Endodermal cell (in vitro differentiated cells): ENCODE results near the gene SYNGR4. TPM values are rescaled to one million over a fixed set of nuclear protein-coding genes. Genes with fewer than 3 reads are reported as not detected.

Experiments used
- DNase-seq: peaks from one replicate; pipeline ENCODE4 v3.0.0-alpha.2; 2017
- H3K27ac ChIP-seq: 2 replicates; pipeline ENCODE4 v1.5.1; 2013; ENCODE audit warnings: mild to moderate bottlenecking, low read depth, low read length, moderate library complexity
- H3K27me3 ChIP-seq: 2 replicates; pipeline ENCODE4 v1.6.1; 2013; ENCODE audit warnings: mild to moderate bottlenecking, low read length, moderate library complexity; ENCODE audit not compliant: insufficient read depth, control insufficient read depth, poor library complexity, severe bottlenecking
- H3K36me3 ChIP-seq: 2 replicates; pipeline ENCODE4 v1.7.0; 2013; ENCODE audit warnings: mild to moderate bottlenecking, low read length, moderate library complexity; ENCODE audit not compliant: control insufficient read depth, insufficient read depth
- H3K4me1 ChIP-seq: one replicate; pipeline ENCODE4 v1.7.0; 2013; ENCODE audit warnings: low read length; ENCODE audit not compliant: control insufficient read depth, insufficient read depth
- H3K4me3 ChIP-seq: 2 replicates; pipeline ENCODE4 v1.5.1; 2013; ENCODE audit warnings: mild to moderate bottlenecking, low read length, moderate library complexity
- H3K9ac ChIP-seq: 2 replicates; pipeline ENCODE4 v1.6.1; 2013; ENCODE audit warnings: mild to moderate bottlenecking, low read length, moderate library complexity; ENCODE audit not compliant: poor library complexity, severe bottlenecking; ENCODE audit errors: extremely low read depth
- H3K9me3 ChIP-seq: 2 replicates; pipeline ENCODE4 v1.6.1; 2013; ENCODE audit warnings: mild to moderate bottlenecking, low read length, moderate library complexity; ENCODE audit not compliant: control insufficient read depth
- H3K27ac Mint-ChIP-seq: 2 replicates; pipeline ENCODE4 v1.8.0; 2020; ENCODE audit warnings: mixed read lengths
- H3K27me3 Mint-ChIP-seq: 2 replicates; pipeline ENCODE4 v1.8.0; 2021; ENCODE audit warnings: mild to moderate bottlenecking, mixed read lengths; ENCODE audit not compliant: insufficient read depth
- H3K36me3 Mint-ChIP-seq: 2 replicates; pipeline ENCODE4 v1.8.0; 2020; ENCODE audit warnings: low read depth, mixed read lengths
- H3K4me1 Mint-ChIP-seq: 2 replicates; pipeline ENCODE4 v1.8.0; 2020; ENCODE audit warnings: mixed read lengths
- H3K4me3 Mint-ChIP-seq: 2 replicates; pipeline ENCODE4 v1.8.0; 2020; ENCODE audit warnings: mild to moderate bottlenecking, moderate library complexity, mixed read lengths
- H3K9me3 Mint-ChIP-seq: 2 replicates; pipeline ENCODE4 v1.8.0; 2020; ENCODE audit warnings: mild to moderate bottlenecking, mixed read lengths
- CTCF ChIP-seq: fragments of 200-600 bp; sonication (generic); conservative IDR thresholded peaks from 2 replicates; pipeline ENCODE4 v1.5.0; 2021; ENCODE audit warnings: antibody characterized with exemption, mild to moderate bottlenecking
- WGBS, 2 experiments: methylation state at CpG; one replicate each; pipeline versions ENCODE4 v1.1.5 to v1.1.7; 2013; ENCODE audit warnings: missing lambda C conversion rate in 2 of 2, mixed read lengths in 1 of 2; ENCODE audit not compliant: insufficient coverage in 1 of 2, insufficient read length in 1 of 2; 5-methylcytosine and 5-hydroxymethylcytosine counted together
- total RNA-seq, 2 donors: library from RNA; stranded (reverse); fragmentation: NEBNext Ultra II Directional in 1 of 2; extraction: Animal tissue kit (Norgen Biotek cat#: 25700) in 1 of 2; gene quantifications; 2 replicates in 1 of 2; 3 replicates in 1 of 2; pipeline ENCODE4 v1.2.1, GENCODE V29; 2021

Gene SYNGR4
- total RNA-seq, 2 donors from 2014 or later = not detected

- H3K27ac Mint-ChIP-seq = peak overlapping the region; percentile 91
- peaks cover 4% of the 10 kb centered on the region for H3K27me3 Mint-ChIP-seq
- H3K36me3 Mint-ChIP-seq = no peaks in the 10 kb centered on the region
- Histone ChIP-seq H3K9me3 (no peaks in the 10 kb centered on the region), H3K4me1 (no peaks in the 10 kb centered on the region), H3K27me3 (no peaks in the 10 kb centered on the region), H3K9ac (no peak overlapping the region), H3K27ac (no peak overlapping the region), H3K36me3 (no peaks in the 10 kb centered on the region), H3K4me3 (peak overlapping the region; percentile 72)
- H3K4me1 Mint-ChIP-seq = peaks cover 13% of the 10 kb centered on the region
- peak; percentile 80 for DNase-seq
- peak overlapping the region; percentile 68 for H3K4me3 Mint-ChIP-seq
- WGBS, 2 experiments = 60 to 81% methylated on average over 18 to 24 of the region's 24 CpGs
- no peaks in the 10 kb centered on the region for H3K9me3 Mint-ChIP-seq
- TF ChIP-seq CTCF = no peak
Observed at GRCh38 chr19:48413879-48414587, 49.9 kb downstream of the SYNGR4 start.

GRCh38 chr19:48415395-48415794, 51.2 kb downstream of the SYNGR4 start:
- Mint-ChIP-seq H3K27me3 (peaks cover 2% of the 10 kb centered on the region), H3K9me3 (no peaks in the 10 kb centered on the region), H3K4me1 (peaks cover 15% of the 10 kb centered on the region), H3K4me3 (peak overlapping the region; percentile 68), H3K27ac (no peak overlapping the region), H3K36me3 (no peaks in the 10 kb centered on the region)
- Histone ChIP-seq H3K4me3 (no peak overlapping the region), H3K9me3 (no peaks in the 10 kb centered on the region), H3K4me1 (no peaks in the 10 kb centered on the region), H3K27me3 (no peaks in the 10 kb centered on the region), H3K27ac (no peak overlapping the region), H3K9ac (no peak overlapping the region), H3K36me3 (no peaks in the 10 kb centered on the region)
- no peak for TF ChIP-seq CTCF
- WGBS, 2 experiments = 68 to 80% methylated on average over 1 to 14 of the region's 14 CpGs
- DNase-seq = peak; percentile 99

GRCh38 chr19:48415806-48416221, 51.6 kb downstream of the SYNGR4 start:
- no peak overlapping the region for H3K4me3 Mint-ChIP-seq
- H3K36me3 Mint-ChIP-seq = no peaks in the 10 kb centered on the region
- no peak for TF ChIP-seq CTCF
- H3K9me3 Mint-ChIP-seq = no peaks in the 10 kb centered on the region
- Histone ChIP-seq H3K9me3 (no peaks in the 10 kb centered on the region), H3K27ac (no peak overlapping the region), H3K4me3 (no peak overlapping the region), H3K9ac (no peak overlapping the region), H3K4me1 (no peaks in the 10 kb centered on the region), H3K36me3 (no peaks in the 10 kb centered on the region), H3K27me3 (no peaks in the 10 kb centered on the region)
- no peak overlapping the region for H3K27ac Mint-ChIP-seq
- DNase-seq = no peak
- no peaks in the 10 kb centered on the region for H3K27me3 Mint-ChIP-seq
- H3K4me1 Mint-ChIP-seq = peaks cover 15% of the 10 kb centered on the region
- WGBS, 2 experiments = 95 to 97% methylated on average over 22 to 30 of the region's 30 CpGs
